Sigmoid colon (tissue), 7 donors: ENCODE data around the gene IL36B. TPM values are rescaled to one million over a fixed set of nuclear protein-coding genes. Genes with fewer than 3 reads are reported as not detected.

ENCODE experiments used
- DNase-seq: peaks from one replicate; pipeline ENCODE4 v3.0.0-alpha.2; 2019
- H3K27ac ChIP-seq, 4 donors: fragments of 200-600 bp; sonication (generic); one replicate each; pipeline ENCODE4 v1.5.1; 2016 to 2019; ENCODE audit warnings: mild to moderate bottlenecking in 1 of 4
- H3K27me3 ChIP-seq, 3 donors: fragments of 200-600 bp; sonication (generic); one replicate each; pipeline ENCODE4 v1.5.1; 2019; ENCODE audit warnings: mild to moderate bottlenecking in 1 of 3
- H3K36me3 ChIP-seq, 4 donors: fragments of 200-600 bp; sonication (generic); one replicate each; pipeline ENCODE4 v1.5.1; 2016 to 2019
- H3K4me1 ChIP-seq, 4 donors: fragments of 200-600 bp; sonication (generic); one replicate each; pipeline ENCODE4 v1.5.1; 2017 to 2019
- H3K4me3 ChIP-seq, 4 donors: fragments of 200-600 bp; sonication (generic); one replicate each; pipeline ENCODE4 v1.5.1; 2017 to 2019; ENCODE audit warnings: mild to moderate bottlenecking in 2 of 4, moderate library complexity in 1 of 4
- H3K9me3 ChIP-seq, 4 donors: fragments of 200-600 bp in 3 of 4; sonication (generic) in 3 of 4; one replicate each; pipeline versions ENCODE4 v1.5.1 to v1.6.1; 2013 to 2019
- CTCF ChIP-seq, 4 experiments: fragments of 450-650 bp in 3 of 4; fragments of 200-600 bp in 1 of 4; IDR thresholded peaks; one replicate each; pipeline ENCODE4 v1.5.1; 2016 to 2019; ENCODE audit warnings: antibody characterized with exemption in 4 of 4, mild to moderate bottlenecking in 3 of 4, moderate library complexity in 2 of 4
- EP300 ChIP-seq, 4 donors: sonication (generic); formaldehyde crosslinking; IDR thresholded peaks; one replicate each; pipeline ENCODE4 v1.6.1; 2017; ENCODE audit warnings: antibody characterized with exemption in 4 of 4
- POLR2A ChIP-seq, 2 donors: fragments of 450-650 bp; IDR thresholded peaks; one replicate each; pipeline ENCODE4 v1.6.1; 2016; ENCODE audit warnings: antibody characterized with exemption in 2 of 2, mild to moderate bottlenecking in 2 of 2, moderate library complexity in 2 of 2
- POLR2AphosphoS5 ChIP-seq, 4 donors: sonication (generic); formaldehyde crosslinking; IDR thresholded peaks; one replicate each; pipeline ENCODE4 v1.6.1; 2017; ENCODE audit warnings: antibody characterized with exemption in 4 of 4
- WGBS, 2 donors: extraction: QIAGEN DNeasy Blood & Tissue Kit; methylation state at CpG; one replicate each; pipeline ENCODE4 v1.1.7; 2013; 5-methylcytosine and 5-hydroxymethylcytosine counted together
- intact Hi-C: fragments of 100-400 bp; cut with DNase I; formaldehyde crosslinking; loops from one replicate; pipeline ENCODE4 v1.15.1; 2023
- polyA plus RNA-seq, 3 donors: library from polyadenylated mRNA; stranded (reverse); fragments of 200-250 nt; gene quantifications; one replicate each; pipeline ENCODE4 v1.2.3, GENCODE V29; 2013
- total RNA-seq, 4 donors: library from RNA; depleted of rRNA; stranded (reverse); fragments of >200 nt; gene quantifications; one replicate each; pipeline ENCODE4 v1.1.0, GENCODE V29; 2016
- donor health status: healthy with polysubstance abuse.
- donor health status: Bipolar disorder and iron deficiency.
- donor health status: healthy.

IL36B gene
- total and polyA plus RNA-seq, 7 donors: not detected

- Histone ChIP-seq H3K9me3 (no peaks in the 10 kb centered on the region), H3K4me3 (no peak within 1 kb of the TSS), H3K4me1 (no peaks in the 10 kb centered on the region), H3K27ac (no peak within 1 kb of the TSS), H3K36me3 (no peaks in the 10 kb centered on the region), H3K27me3 (no peaks in the 10 kb centered on the region)
- no peak for DNase-seq
- intact Hi-C loops: no loop called here
- WGBS, 2 donors: 87 to 93% methylated on average over 3 of the region's 3 CpGs
- TF ChIP-seq POLR2AphosphoS5 (IDR thresholded peaks at IDR 0.05) (no peak), EP300 (IDR thresholded peaks at IDR 0.05) (no peak), CTCF (IDR thresholded peaks at IDR 0.05) (no peak), POLR2A (IDR thresholded peaks at IDR 0.05) (no peak)
Observed at GRCh38 chr2:113067681-113068080, 15.0 kb upstream of the IL36B start, which contains the start of gene IL1F10. TSS of gene IL1F10 (plus strand) at chr2:113067970. CDS start at chr2:113072739, 4,769 bp downstream.

- no peaks in the 10 kb centered on the region for H3K36me3 ChIP-seq
- TF ChIP-seq POLR2AphosphoS5 (IDR thresholded peaks at IDR 0.05) (no peak), POLR2A (IDR thresholded peaks at IDR 0.05) (no peak), EP300 (IDR thresholded peaks at IDR 0.05) (no peak), CTCF (IDR thresholded peaks at IDR 0.05) (no peak)
- H3K4me3 ChIP-seq: no peak overlapping the region
- no peaks in the 10 kb centered on the region for H3K27me3 ChIP-seq
- intact Hi-C loops: no loop called here
- H3K9me3 ChIP-seq: no peaks in the 10 kb centered on the region
- no peak overlapping the region for H3K27ac ChIP-seq
- WGBS, 2 donors: 89 to 90% methylated on average over 1 of the region's 1 CpG
- DNase-seq: no peak
- H3K4me1 ChIP-seq: no peaks in the 10 kb centered on the region
Observed at GRCh38 chr2:113064898-113065297, 12.2 kb upstream of the IL36B start.

- Histone ChIP-seq H3K9me3 (no peaks in the 10 kb centered on the region), H3K4me3 (no peak overlapping the region), H3K27me3 (peaks cover 0 to 3% (median 0%) of the 10 kb centered on the region in 3 donors), H3K4me1 (no peaks in the 10 kb centered on the region), H3K27ac (no peak overlapping the region), H3K36me3 (no peaks in the 10 kb centered on the region)
- no peak for DNase-seq
- TF ChIP-seq CTCF (IDR thresholded peaks at IDR 0.05) (no peak), EP300 (IDR thresholded peaks at IDR 0.05) (no peak), POLR2A (IDR thresholded peaks at IDR 0.05) (no peak), POLR2AphosphoS5 (IDR thresholded peaks at IDR 0.05) (no peak)
- intact Hi-C loops: no loop called here
- WGBS, 2 donors: 84 to 93% methylated on average over 5 of the region's 5 CpGs
Observed at GRCh38 chr2:113064281-113064680, 11.6 kb upstream of the IL36B start.

- no peak for DNase-seq
- H3K27me3 ChIP-seq: peaks cover 0 to 4% (median 0%) of the 10 kb centered on the region in 3 donors
- no peaks in the 10 kb centered on the region for H3K9me3 ChIP-seq
- TF ChIP-seq POLR2AphosphoS5 (IDR thresholded peaks at IDR 0.05): no peak
- TF ChIP-seq POLR2A (IDR thresholded peaks at IDR 0.05): no peak
- TF ChIP-seq CTCF (IDR thresholded peaks at IDR 0.05): no peak
- TF ChIP-seq EP300 (IDR thresholded peaks at IDR 0.05): no peak
- H3K4me3 ChIP-seq: no peak overlapping the region
- no peaks in the 10 kb centered on the region for H3K4me1 ChIP-seq
- intact Hi-C loops: no loop called here
- H3K36me3 ChIP-seq: no peaks in the 10 kb centered on the region
- 88 to 89% methylated on average over 18 of the region's 18 CpGs for WGBS, 2 donors
- H3K27ac ChIP-seq: no peak overlapping the region
Observed at GRCh38 chr2:113061896-113062770, 9.5 kb upstream of the IL36B start.
